ENCODE data around the gene LRRC27.

DNA sequence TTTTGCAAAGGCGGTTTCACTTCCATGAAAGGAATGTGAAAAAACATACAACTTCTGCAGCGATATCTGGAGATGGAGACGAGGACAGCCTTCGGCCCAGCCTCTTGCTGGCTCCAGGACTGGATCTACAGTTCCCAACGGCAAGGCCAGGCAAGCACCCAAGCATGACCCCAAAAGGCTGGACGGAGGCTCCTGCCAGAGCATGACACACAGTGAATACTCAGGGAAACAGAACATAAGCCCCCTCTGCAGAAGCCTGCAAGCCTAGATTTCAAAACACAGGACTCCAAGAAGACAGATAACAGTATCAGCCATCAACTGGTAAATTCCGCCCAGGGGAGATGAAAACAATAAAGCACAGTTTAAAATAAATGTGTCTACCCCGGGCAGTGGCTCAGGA, 3.3 kb upstream of the LRRC27 start:
- TF ChIP-seq, protein P1, sequence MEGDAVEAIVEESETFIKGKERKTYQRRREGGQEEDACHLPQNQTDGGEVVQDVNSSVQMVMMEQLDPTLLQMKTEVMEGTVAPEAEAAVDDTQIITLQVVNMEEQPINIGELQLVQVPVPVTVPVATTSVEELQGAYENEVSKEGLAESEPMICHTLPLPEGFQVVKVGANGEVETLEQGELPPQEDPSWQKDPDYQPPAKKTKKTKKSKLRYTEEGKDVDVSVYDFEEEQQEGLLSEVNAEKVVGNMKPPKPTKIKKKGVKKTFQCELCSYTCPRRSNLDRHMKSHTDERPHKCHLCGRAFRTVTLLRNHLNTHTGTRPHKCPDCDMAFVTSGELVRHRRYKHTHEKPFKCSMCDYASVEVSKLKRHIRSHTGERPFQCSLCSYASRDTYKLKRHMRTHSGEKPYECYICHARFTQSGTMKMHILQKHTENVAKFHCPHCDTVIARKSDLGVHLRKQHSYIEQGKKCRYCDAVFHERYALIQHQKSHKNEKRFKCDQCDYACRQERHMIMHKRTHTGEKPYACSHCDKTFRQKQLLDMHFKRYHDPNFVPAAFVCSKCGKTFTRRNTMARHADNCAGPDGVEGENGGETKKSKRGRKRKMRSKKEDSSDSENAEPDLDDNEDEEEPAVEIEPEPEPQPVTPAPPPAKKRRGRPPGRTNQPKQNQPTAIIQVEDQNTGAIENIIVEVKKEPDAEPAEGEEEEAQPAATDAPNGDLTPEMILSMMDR (conservative IDR thresholded peaks at IDR 0.05; ENCODE audit: low read depth, low read length) = no peak
- TF ChIP-seq EZH2 (IDR thresholded peaks at IDR 0.05; ENCODE audit: low read length, unreplicated experiment) = no peak
- TF ChIP-seq EZH2phosphoT487 (IDR thresholded peaks at IDR 0.05; ENCODE audit: borderline replicate concordance, low read length) = no peak
